GM21825 (cell line): ENCODE data around the gene SMCR8.
A peak's percentile ranks its signal among the peaks of the same experiment; 100 is the strongest.
"Not testable (repeated sequence)": the region's sequence is repeated elsewhere in the genome, so short reads cannot be mapped to it uniquely, and the experiment has no call there.

Experiments
- ATAC-seq: cut with Tn5 transposase; IDR thresholded peaks from one replicate; pipeline ENCODE4 v1.9.1; 2021; ENCODE audit warnings: mild to moderate bottlenecking, moderate library complexity; ENCODE audit not compliant: unreplicated experiment

SMCR8 gene

DNA sequence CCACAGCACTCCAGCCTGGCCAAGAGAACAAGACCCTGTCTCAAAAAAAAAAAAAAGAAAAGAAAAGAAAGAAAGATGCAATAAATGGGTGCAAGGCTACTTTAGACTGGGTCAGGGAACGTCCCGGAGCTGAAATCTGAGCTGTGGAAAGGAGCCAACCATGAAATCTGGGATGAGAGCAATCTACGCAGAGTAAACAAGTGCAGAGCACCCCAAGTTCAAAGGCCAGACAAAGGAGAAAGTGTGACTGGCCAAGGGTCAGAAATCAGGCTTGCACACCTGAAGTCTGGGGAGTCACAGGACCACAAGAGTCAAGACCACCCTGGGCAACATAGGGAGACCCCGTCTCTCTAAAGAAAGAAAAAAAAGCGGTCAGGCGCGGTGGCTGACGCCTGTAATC is 45.4 kb downstream of the SMCR8 start:
- no peak for ATAC-seq

GRCh38 chr17:18361837-18362697 is 47.0 kb downstream of the SMCR8 start:
- no peak for ATAC-seq

GRCh38 chr17:18362698-18363100 is 47.6 kb downstream of the SMCR8 start:
- ATAC-seq: no peak

- ATAC-seq: peak; percentile 98
Observed at GRCh38 chr17:18363101-18364049, 48.3 kb downstream of the SMCR8 start, which contains the start of gene SHMT1. Gene SHMT1, minus strand, starts transcription at chr17:18363550. Its CDS starts 7,569 bp downstream, at chr17:18355981.

DNA sequence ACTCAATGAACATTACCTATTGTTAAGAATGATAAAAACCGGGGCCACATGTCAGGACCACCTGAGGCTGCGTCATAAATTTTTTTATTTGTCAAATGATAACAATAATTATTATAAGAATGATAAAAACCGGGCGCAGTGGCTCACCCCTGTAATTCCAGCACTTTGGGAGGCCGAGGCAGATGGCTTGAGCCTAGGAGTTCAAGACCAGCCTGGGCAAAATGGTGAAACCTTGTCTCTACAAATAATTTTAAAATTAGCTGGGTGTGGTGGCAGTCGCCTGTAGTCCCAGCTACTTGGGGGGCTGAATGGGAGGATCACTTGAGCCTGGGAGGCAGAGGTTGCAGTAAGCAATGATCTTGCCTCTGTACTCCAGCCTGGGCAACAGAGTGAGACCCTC is 49.1 kb downstream of the SMCR8 start:
- no peak for ATAC-seq

- ATAC-seq: no peak
Observed at GRCh38 chr17:18368946-18369345, 53.9 kb downstream of the SMCR8 start.

DNA sequence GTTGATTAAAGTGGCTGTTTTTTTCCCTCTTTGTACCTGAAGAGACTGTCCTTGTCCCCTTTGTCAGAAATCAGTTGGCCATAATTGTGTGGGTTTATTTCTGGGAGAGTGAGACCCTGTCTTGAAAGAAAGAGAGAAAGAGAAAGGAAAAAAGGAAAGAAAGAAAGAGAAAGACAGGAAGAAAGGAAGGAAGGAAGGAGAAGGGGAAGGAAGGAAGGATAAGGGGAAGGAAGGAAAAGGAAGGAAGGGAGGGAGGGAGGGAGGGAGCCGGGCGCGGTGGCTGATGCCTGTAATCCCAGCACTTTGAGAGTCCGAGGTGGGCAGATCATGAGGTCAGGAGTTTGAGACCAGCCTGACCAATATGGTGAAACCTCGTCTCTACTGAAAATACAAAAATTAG is 55.7 kb downstream of the SMCR8 start:
- ATAC-seq: no peak

GRCh38 chr17:18371455-18371854 is 56.4 kb downstream of the SMCR8 start:
- ATAC-seq: no peak

DNA sequence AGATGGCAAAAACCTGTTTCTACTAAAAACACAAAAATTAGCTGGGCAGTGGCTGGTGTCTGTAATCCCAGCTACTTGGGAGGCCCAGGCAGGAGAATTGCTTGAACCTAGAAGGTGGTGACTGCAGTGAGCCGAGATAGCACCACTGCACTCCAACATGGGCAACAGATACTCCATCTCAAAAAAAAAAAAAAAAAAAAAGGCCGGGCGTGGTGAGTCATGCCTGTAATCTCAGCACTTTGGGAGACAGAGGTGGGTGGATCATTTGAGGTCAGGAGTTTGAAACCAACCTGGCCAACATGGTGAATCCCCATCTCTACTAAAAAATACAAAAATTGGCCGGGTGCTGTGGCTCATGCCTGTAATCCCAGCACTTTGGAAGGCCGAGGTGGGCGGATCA is 58.1 kb downstream of the SMCR8 start:
- not testable (repeated sequence) for ATAC-seq

DNA sequence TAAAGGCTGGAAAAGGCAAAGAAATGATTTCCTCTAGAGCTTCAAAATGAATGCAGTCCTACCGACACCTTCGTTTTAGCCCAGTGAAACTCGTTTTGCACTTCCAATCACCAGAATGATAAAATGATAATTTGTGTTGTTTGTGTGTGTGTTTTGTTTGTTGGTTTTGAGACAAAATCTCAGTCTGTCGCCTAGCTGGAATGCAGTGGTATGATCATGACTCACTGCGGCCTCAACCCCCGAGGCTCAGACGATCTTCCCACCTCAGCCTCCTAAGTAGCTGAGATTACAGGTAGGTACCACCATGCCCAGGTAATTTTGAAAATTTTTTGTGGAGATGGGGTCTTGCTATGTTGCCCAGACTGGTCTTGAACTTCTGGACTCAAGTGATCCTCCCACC is 59.1 kb downstream of the SMCR8 start:
- ATAC-seq: no peak
